ENCODE measurements around the gene ZNF77. TPM values are rescaled to one million over a fixed set of nuclear protein-coding genes. Genes with fewer than 3 reads are reported as not detected.
"Not testable (repeated sequence)": the region's sequence is repeated elsewhere in the genome, so short reads cannot be mapped to it uniquely, and the experiment has no call there.

ZNF77 gene
- total RNA-seq, 1 donor: 1.4 TPM

GRCh38 chr19:2906631-2907195 is 38.1 kb downstream of the ZNF77 start:
- Histone ChIP-seq H3K27me3 (ENCODE audit: insufficient read depth, low read length) (no peaks in the 10 kb centered on the region), H3K4me1 (ENCODE audit: insufficient read depth, low read length) (peaks cover 1% of the 10 kb centered on the region), H3K9me3 (ENCODE audit: low read depth, low read length) (no peaks in the 10 kb centered on the region), H3K4me3 (ENCODE audit: low read length) (no peak overlapping the region)

DNA sequence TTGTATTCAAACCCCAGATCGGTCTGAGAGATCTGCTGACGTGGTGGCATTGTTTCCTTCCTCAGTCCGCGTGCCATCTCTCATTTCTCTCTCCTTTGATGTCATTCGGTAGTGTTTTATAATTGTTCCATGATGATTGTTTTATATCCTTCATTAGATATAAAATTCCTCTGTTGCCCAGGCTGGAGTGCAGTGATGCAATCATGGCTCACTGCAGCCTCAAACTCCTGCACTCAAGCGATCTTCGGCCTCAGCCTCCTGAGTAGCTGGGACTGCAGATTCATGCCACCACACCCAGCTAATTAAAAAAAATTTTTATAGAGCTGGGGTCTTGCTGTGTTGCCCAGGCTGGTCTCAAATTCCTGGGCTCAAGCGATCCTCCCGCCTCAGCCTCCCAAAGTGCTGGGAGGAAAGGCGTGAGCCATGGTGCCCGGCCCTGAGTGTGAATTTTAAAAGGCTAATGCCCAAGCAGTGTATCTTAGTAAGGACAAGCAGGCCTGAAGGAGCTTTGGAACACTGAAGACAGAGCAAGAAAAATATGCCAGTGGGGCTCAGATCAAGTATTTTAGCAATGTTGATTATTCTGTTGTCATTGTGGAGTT is 38.8 kb downstream of the ZNF77 start:
- Histone ChIP-seq H3K9me3 (ENCODE audit: low read depth, low read length) (no peaks in the 10 kb centered on the region), H3K4me1 (ENCODE audit: insufficient read depth, low read length) (peaks cover 8% of the 10 kb centered on the region), H3K4me3 (ENCODE audit: low read length) (no peak overlapping the region), H3K27me3 (ENCODE audit: insufficient read depth, low read length) (no peaks in the 10 kb centered on the region)

DNA sequence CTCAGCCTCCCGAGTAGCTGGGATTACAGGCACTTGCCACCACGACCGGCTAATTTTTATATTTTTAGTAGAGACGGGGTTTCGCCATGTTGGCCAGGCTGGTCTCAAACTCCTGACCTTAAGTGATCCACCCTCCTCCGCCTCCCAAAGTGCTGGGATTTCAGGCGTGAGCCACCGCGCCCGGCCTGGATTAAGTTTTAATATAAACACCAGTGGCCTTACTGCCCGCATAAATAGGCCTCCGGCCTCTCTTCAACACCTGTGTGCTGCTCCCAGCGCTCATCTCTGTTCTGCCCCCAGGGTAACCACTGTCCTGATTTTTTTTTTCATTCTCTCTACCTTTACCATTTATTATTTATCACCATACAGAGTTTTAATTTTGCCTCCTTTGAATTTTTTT is 41.4 kb downstream of the ZNF77 start:
- H3K27me3 ChIP-seq (ENCODE audit: insufficient read depth, low read length); H3K4me3 ChIP-seq (ENCODE audit: low read length); H3K9me3 ChIP-seq (ENCODE audit: low read depth, low read length): not testable (repeated sequence)
- H3K4me1 ChIP-seq (ENCODE audit: insufficient read depth, low read length): peaks cover 11% of the 10 kb centered on the region

GRCh38 chr19:2902590-2903218 is 42.1 kb downstream of the ZNF77 start:
- H3K4me3 ChIP-seq (ENCODE audit: low read length): no peak overlapping the region
- no peaks in the 10 kb centered on the region for H3K9me3 ChIP-seq (ENCODE audit: low read depth, low read length)
- H3K27me3 ChIP-seq (ENCODE audit: insufficient read depth, low read length): no peaks in the 10 kb centered on the region
- peaks cover 11% of the 10 kb centered on the region for H3K4me1 ChIP-seq (ENCODE audit: insufficient read depth, low read length)

- H3K4me1 ChIP-seq (ENCODE audit: insufficient read depth, low read length): peaks cover 11% of the 10 kb centered on the region
Measured at GRCh38 chr19:2900296-2901252, 44.2 kb downstream of the ZNF77 start, which contains the start of gene ZNF57. Gene ZNF57 (plus strand): TSS chr19:2900928. CDS start chr19:2901046, 118 bp downstream.

GRCh38 chr19:2896694-2897093 is 48.1 kb downstream of the ZNF77 start:
- Histone ChIP-seq H3K27me3 (ENCODE audit: insufficient read depth, low read length) (no peaks in the 10 kb centered on the region), H3K4me3 (ENCODE audit: low read length) (no peak overlapping the region), H3K4me1 (ENCODE audit: insufficient read depth, low read length) (peaks cover 9% of the 10 kb centered on the region), H3K9me3 (ENCODE audit: low read depth, low read length) (peaks cover 6% of the 10 kb centered on the region)

More at GRCh38 chr19:2900296-2901252, 44.2 kb downstream of the ZNF77 start, which contains the start of gene ZNF57:
- Histone ChIP-seq H3K9me3 (ENCODE audit: low read depth, low read length) (peaks cover 6% of the 10 kb centered on the region), H3K27me3 (ENCODE audit: insufficient read depth, low read length) (no peaks in the 10 kb centered on the region), H3K4me3 (ENCODE audit: low read length) (peak within 1 kb of the TSS; percentile 49)

DNA sequence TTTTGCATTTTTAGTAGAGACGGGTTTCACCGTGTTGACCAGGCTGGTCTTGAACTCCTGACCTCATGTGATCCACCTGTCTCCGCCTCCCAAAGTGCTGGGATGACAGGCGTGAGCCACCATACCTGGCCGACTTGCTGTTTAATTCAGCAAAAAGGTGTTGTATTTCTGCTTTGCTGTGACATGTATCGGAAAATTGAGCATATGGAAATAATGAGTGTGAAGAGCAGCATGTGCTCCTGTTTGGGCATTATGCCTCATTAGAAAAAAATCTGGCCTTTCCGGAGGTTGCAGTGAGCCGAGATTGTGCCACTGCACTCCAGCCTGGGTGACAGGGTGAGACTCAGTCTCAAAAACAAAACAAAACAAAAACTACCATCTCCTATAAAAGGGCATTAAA is 54.2 kb downstream of the ZNF77 start:
- not testable (repeated sequence) for H3K4me1 ChIP-seq (ENCODE audit: insufficient read depth, low read length); H3K4me3 ChIP-seq (ENCODE audit: low read length); H3K9me3 ChIP-seq (ENCODE audit: low read depth, low read length); H3K27me3 ChIP-seq (ENCODE audit: insufficient read depth, low read length)

DNA sequence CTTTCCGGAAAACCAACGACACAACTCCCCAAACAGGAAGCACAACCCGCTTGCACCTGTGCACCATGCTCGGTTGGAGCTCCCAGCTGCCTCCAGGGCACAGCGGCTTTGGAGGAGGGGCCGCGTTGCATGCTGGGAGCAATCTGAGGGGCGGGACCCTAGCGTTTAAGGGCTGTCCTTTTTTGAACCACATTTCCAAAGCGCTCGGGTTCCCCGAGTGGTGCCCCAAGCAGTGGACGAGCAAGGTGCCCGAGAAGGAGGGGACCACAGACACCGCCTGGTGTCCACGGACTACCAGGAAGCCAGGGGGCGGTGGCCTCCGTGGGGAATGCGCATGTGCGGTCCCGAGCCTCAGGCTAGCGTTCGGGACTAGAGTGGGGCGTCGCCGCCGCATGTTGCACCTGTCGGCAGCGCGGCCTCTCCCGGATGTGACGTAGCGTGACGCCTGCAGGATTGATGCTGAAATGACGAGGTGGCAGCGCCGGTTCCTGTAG is 56.0 kb downstream of the ZNF77 start:
- H3K9me3 ChIP-seq (ENCODE audit: low read depth, low read length): no peaks in the 10 kb centered on the region
- no peak overlapping the region for H3K4me3 ChIP-seq (ENCODE audit: low read length)
- no peaks in the 10 kb centered on the region for H3K4me1 ChIP-seq (ENCODE audit: insufficient read depth, low read length)
- H3K27me3 ChIP-seq (ENCODE audit: insufficient read depth, low read length): no peaks in the 10 kb centered on the region

- no peaks in the 10 kb centered on the region for H3K4me1 ChIP-seq (ENCODE audit: insufficient read depth, low read length)
- H3K4me3 ChIP-seq (ENCODE audit: low read length): no peak overlapping the region
- H3K27me3 ChIP-seq (ENCODE audit: insufficient read depth, low read length): no peaks in the 10 kb centered on the region
- no peaks in the 10 kb centered on the region for H3K9me3 ChIP-seq (ENCODE audit: low read depth, low read length)
Measured at GRCh38 chr19:2887391-2887914, 57.3 kb downstream of the ZNF77 start.

DNA sequence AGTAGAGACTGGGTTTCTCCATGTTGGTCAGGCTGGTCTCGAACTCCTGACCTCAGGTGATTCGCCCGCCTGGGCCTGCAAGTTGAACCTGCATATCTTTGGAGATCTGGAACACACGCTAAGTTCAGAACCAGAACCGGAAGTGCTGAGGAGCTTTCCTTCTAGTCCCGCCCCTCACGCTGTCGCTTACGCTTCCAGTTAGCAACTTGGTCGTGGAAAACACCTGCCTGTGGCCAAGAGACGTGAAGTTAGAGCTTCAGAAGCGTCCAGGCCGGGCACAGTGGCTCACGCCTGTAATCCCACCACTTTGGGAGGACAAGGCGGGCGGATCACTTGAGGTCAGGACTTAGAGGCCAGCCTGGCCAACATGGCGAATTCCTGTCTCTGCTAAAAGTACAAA is 59.0 kb downstream of the ZNF77 start:
- Histone ChIP-seq H3K4me3 (ENCODE audit: low read length) (no peak overlapping the region), H3K27me3 (ENCODE audit: insufficient read depth, low read length) (no peaks in the 10 kb centered on the region), H3K9me3 (ENCODE audit: low read depth, low read length) (no peaks in the 10 kb centered on the region), H3K4me1 (ENCODE audit: insufficient read depth, low read length) (no peaks in the 10 kb centered on the region)

DNA sequence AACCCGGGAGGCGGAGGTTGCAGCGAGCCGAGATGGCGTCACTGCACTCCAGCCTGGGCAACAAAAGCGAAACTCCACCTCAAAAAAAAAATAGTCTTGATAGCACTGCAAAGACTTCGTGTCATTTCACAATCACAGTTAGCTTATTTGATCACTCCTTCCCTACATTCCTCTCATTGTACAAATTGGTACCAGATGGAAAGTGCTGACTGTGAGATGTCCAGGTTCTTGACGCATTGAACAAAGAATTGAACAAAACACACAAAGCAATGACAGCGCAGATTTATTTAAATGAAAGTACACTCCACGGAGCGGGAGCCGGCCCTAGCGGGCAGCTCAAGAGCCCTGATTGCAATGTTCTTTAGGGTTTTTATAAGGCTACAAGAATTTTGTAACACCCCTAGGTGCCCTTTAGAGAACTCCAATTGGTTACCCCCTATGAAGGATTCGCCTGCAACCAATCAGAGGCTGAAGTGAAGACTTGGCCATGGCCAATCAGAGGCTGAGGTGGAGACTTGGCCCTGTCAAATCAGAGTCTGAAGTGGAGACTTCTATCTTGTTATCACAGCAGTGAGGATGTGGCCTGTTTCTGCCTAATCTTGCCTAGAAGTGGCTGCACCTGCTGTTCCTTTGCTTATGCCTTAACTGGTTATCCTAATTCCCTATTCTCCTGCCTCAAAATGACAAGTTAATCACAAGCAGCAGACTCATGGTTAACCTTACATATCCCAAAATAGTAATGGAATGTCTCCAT is 60.9 kb downstream of the ZNF77 start:
- H3K9me3 ChIP-seq (ENCODE audit: low read depth, low read length): peaks cover 3% of the 10 kb centered on the region
- no peaks in the 10 kb centered on the region for H3K27me3 ChIP-seq (ENCODE audit: insufficient read depth, low read length)
- H3K4me3 ChIP-seq (ENCODE audit: low read length): no peak overlapping the region
- no peaks in the 10 kb centered on the region for H3K4me1 ChIP-seq (ENCODE audit: insufficient read depth, low read length)

All from mononuclear cell (primary cell).